Mesendoderm (in vitro differentiated cells): ENCODE data around the gene MOB3A.

Experiments
- DNase-seq: peaks from one replicate; pipeline ENCODE4 v3.0.0; 2013
- H2AK5ac ChIP-seq: 2 replicates; pipeline ENCODE4 v1.6.1; 2013; ENCODE audit warnings: low read length, inconsistent platforms
- H2BK120ac ChIP-seq: 2 replicates; pipeline ENCODE4 v1.6.1; 2013; ENCODE audit warnings: low read depth, mild to moderate bottlenecking, low read length, moderate library complexity, mixed read lengths
- H2BK15ac ChIP-seq: replicated peaks from 2 replicates; pipeline ENCODE4 v1.6.1; 2013; ENCODE audit warnings: low read depth, mild to moderate bottlenecking, moderate library complexity
- H2BK5ac ChIP-seq: 2 replicates; pipeline ENCODE4 v1.6.1; 2013; ENCODE audit warnings: low read length, inconsistent platforms
- H3K18ac ChIP-seq: 2 replicates; pipeline ENCODE4 v1.6.1; 2013; ENCODE audit warnings: mild to moderate bottlenecking, low read length, mixed read lengths
- H3K23ac ChIP-seq: one replicate; pipeline ENCODE4 v1.6.1; 2013; ENCODE audit warnings: low read length
- H3K27ac ChIP-seq: 2 replicates; pipeline ENCODE4 v1.5.1; 2013; ENCODE audit warnings: low read depth, mild to moderate bottlenecking, inconsistent platforms, low read length, moderate library complexity
- H3K27me3 ChIP-seq: 2 replicates; pipeline ENCODE4 v1.6.1; 2013; ENCODE audit warnings: low read length, control low read depth, mild to moderate bottlenecking, inconsistent platforms; ENCODE audit not compliant: insufficient read depth, poor library complexity
- H3K36me3 ChIP-seq: 2 replicates; pipeline ENCODE4 v1.6.1; 2013; ENCODE audit warnings: low read length, inconsistent platforms; ENCODE audit not compliant: control insufficient read depth, insufficient read depth
- H3K4ac ChIP-seq: one replicate; pipeline ENCODE4 v1.6.1; 2013; ENCODE audit warnings: low read depth, mild to moderate bottlenecking, low read length, moderate library complexity
- H3K4me1 ChIP-seq: 2 replicates; pipeline ENCODE4 v1.6.1; 2013; ENCODE audit warnings: low read depth, low read length, inconsistent platforms; ENCODE audit not compliant: control insufficient read depth
- H3K4me2 ChIP-seq: 2 replicates; pipeline ENCODE4 v1.6.1; 2013; ENCODE audit warnings: low read length
- H3K4me3 ChIP-seq: 2 replicates; pipeline ENCODE4 v1.5.1; 2013; ENCODE audit warnings: mild to moderate bottlenecking, low read length
- H3K56ac ChIP-seq: one replicate; pipeline ENCODE4 v1.6.1; 2013; ENCODE audit warnings: low read length
- H3K79me1 ChIP-seq: 2 replicates; pipeline ENCODE4 v1.6.1; 2013; ENCODE audit warnings: low read length, inconsistent platforms
- H3K79me2 ChIP-seq: 2 replicates; pipeline ENCODE4 v1.6.1; 2013; ENCODE audit warnings: mild to moderate bottlenecking, low read length; ENCODE audit not compliant: control insufficient read depth, insufficient read depth
- H3K9ac ChIP-seq: 2 replicates; pipeline ENCODE4 v1.6.1; 2013; ENCODE audit warnings: low read length, inconsistent platforms
- H4K5ac ChIP-seq: one replicate; pipeline ENCODE4 v1.6.1; 2013; ENCODE audit warnings: low read length
- H4K8ac ChIP-seq: one replicate; pipeline ENCODE4 v1.6.1; 2013; ENCODE audit warnings: low read depth, mild to moderate bottlenecking, control low read depth, low read length, moderate library complexity
- WGBS: extraction: QIAGEN DNeasy Blood & Tissue Kit; methylation state at CpG from one replicate; pipeline ENCODE4 v1.1.7; 2013; ENCODE audit warnings: low lambda C conversion rate, missing lambda C conversion rate; ENCODE audit not compliant: insufficient coverage; ENCODE audit errors: extremely low coverage; 5-methylcytosine and 5-hydroxymethylcytosine counted together

MOB3A gene

DNA sequence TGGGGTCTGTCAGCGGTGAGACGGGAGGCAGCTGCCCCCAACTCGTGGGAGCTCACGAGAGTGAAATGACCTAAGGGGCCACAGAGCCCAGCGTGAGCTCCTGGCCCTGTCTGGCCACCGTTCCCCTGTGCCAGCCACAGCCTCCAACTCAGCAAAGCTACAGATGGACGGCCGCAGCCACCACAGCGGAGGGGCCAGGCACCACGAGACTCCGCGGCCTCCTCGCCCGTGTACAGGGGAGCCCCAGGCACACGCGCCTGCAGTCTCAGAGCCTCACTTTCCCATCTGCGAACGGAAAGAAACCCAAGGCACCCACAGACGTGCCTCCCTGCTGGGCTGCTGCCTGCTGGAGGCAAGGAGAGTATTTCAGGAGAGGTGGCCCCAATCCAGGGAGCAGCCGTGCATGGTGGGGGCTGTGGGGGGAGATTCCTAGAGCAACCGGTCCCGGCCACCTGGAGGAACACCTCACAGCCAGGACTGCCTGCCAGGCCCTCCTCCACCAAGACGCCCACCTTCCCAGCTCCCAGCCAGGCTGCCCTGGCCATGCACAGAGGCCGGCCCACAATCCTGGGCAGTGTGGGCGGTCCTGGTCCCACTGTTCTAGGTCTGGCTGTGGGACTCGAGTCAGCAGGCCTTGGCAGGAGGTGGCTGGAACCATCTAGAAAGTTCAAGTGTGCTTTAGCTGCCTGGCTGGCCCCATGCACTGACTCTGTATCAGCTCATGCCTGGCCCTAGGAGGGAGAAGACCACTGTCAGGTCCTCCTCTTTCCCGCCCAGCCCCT lies 47.0 kb downstream of the MOB3A start:
- Histone ChIP-seq H3K4me1 (peaks cover 2% of the 10 kb centered on the region), H2BK120ac (no peak overlapping the region), H3K79me2 (peaks cover 22% of the 10 kb centered on the region), H4K8ac (no peak overlapping the region), H3K9ac (peak overlapping the region; percentile 90), H3K4me3 (no peak overlapping the region), H2AK5ac (no peak overlapping the region), H3K23ac (peak overlapping the region; percentile 45), H3K18ac (no peak overlapping the region), H2BK15ac (no peak overlapping the region), H3K56ac (peak overlapping the region; percentile 88), H4K5ac (no peak overlapping the region), H3K27ac (no peak overlapping the region), H2BK5ac (no peak overlapping the region), H3K4me2 (peak overlapping the region; percentile 11), H3K27me3 (no peaks in the 10 kb centered on the region), H3K79me1 (peaks cover 19% of the 10 kb centered on the region), H3K4ac (no peak overlapping the region), H3K36me3 (no peaks in the 10 kb centered on the region)
- no CpG with 5 or more reads among the region's 27 CpGs for WGBS
- DNase-seq = no peak

DNA sequence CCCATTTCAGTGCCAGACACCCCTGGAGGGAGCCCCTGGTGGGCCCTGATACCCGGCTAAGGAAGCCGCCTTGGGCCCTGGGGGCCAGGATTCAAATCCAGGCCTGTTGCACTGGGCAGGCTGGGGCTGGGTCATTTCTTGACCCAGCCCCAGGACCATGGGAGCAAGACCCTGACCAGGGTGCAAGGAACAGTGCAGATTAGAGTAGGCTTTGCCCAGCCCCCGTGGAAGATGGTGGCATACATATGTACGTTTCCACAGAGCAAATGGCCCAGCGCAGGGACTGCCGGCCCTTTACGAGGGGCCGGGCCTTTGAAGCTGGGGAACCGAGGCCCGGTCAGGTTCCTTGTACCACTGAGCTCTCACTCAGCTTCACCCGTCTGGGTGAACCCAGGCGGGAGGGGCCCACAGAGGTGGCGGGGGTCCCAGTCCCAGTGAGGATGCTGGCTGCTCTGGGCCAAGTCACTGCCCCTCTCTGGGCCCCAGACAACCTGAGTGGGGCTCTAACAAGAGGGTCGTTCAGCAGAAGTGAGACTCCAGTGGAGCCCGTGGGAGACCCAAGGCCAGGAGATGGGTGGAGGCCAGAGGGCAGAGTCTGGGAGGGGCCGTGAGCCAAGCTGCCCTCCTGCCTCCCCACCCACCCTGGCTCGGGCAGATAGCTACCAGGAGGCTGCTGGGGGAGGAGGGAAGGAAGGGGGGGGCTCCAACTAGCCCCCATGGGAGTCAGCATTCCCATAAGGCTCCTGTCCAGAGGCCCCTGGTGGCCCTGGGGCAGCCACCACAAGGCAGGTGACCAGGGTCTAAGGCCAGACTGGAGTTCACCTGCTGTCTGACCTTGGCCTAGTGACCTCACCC lies 47.8 kb downstream of the MOB3A start:
- H2BK120ac ChIP-seq = no peak overlapping the region
- H2AK5ac ChIP-seq = no peak overlapping the region
- no peak for DNase-seq
- no peaks in the 10 kb centered on the region for H3K27me3 ChIP-seq
- no peak overlapping the region for H3K9ac ChIP-seq
- H3K4me2 ChIP-seq = no peak overlapping the region
- H3K23ac ChIP-seq = no peak overlapping the region
- WGBS = no CpG with 5 or more reads among the region's 17 CpGs
- peaks cover 22% of the 10 kb centered on the region for H3K79me2 ChIP-seq
- H3K4me3 ChIP-seq = no peak overlapping the region
- H4K5ac ChIP-seq = no peak overlapping the region
- H2BK15ac ChIP-seq = no peak overlapping the region
- no peak overlapping the region for H2BK5ac ChIP-seq
- no peak overlapping the region for H3K4ac ChIP-seq
- H3K27ac ChIP-seq = no peak overlapping the region
- H3K18ac ChIP-seq = no peak overlapping the region
- H4K8ac ChIP-seq = no peak overlapping the region
- H3K79me1 ChIP-seq = peaks cover 19% of the 10 kb centered on the region
- no peaks in the 10 kb centered on the region for H3K36me3 ChIP-seq
- no peak overlapping the region for H3K56ac ChIP-seq
- H3K4me1 ChIP-seq = peaks cover 2% of the 10 kb centered on the region

DNA sequence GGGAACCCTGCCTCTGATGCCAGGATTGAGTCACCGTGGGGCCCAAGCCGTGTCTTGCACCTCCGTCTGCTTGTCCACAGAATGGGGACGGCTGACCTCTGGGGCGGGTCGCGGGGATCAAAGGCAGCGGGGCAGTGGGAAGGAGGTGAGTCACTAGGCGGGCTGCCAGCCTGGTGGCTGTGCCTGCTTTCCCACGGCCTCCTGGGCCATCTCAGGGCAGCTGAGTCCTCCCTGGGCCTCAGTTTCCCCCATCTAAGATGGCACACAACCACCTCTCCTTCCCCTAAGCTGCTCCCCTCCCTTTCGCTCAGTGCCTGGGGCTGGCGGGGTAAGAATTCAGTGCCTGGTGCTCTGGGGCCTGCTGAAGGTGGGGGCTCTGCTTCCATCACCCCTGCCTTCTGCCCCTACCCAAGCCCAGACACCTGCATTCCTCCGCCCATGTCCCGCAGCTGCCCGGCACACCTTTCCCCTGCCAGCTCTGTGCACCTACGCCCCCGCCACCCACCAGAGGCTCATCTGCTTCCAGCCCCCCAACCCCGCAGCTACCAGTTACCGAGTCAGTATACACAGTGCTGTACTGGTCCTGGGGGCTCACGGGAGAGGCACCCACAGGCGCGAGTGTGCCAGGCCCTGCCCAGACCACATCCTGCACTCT lies 48.5 kb downstream of the MOB3A start:
- DNase-seq = no peak
- H3K56ac ChIP-seq = no peak overlapping the region
- peaks cover 2% of the 10 kb centered on the region for H3K4me1 ChIP-seq

DNA sequence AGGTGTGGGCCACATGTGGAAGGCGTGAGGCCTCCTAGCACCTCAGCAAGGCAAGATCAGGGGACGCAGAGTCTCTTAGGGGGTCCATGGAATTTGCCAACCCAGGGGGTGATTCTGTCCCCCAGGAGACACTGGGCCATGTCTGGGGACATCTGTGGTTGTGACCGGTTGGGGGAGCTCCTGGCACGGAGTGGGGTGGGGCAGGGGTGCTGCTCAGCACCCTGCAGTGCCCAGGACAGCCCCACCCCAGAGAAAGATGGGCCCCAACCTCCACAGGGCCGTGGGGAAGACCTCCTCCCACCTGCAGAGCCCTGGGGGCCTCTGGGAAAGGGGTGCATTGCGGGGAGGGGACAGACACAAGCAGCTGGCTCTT lies 49.1 kb downstream of the MOB3A start:
- Histone ChIP-seq H3K79me2 (peaks cover 22% of the 10 kb centered on the region), H3K36me3 (no peaks in the 10 kb centered on the region), H4K5ac (no peak overlapping the region), H3K23ac (no peak overlapping the region), H2BK15ac (no peak overlapping the region), H3K4me1 (peaks cover 2% of the 10 kb centered on the region), H3K4me2 (no peak overlapping the region), H2AK5ac (no peak overlapping the region), H2BK5ac (no peak overlapping the region), H3K27ac (no peak overlapping the region), H3K79me1 (peaks cover 19% of the 10 kb centered on the region), H3K9ac (no peak overlapping the region), H3K18ac (no peak overlapping the region), H3K4ac (no peak overlapping the region), H3K4me3 (no peak overlapping the region), H2BK120ac (no peak overlapping the region), H3K27me3 (no peaks in the 10 kb centered on the region), H3K56ac (no peak overlapping the region), H4K8ac (no peak overlapping the region)
- no CpG with 5 or more reads among the region's 6 CpGs for WGBS
- DNase-seq = no peak

More for the DNA sequence above, 48.5 kb downstream of the MOB3A start:
- Histone ChIP-seq H3K4ac (no peak overlapping the region), H2BK5ac (no peak overlapping the region), H3K27me3 (no peaks in the 10 kb centered on the region), H4K8ac (no peak overlapping the region), H3K4me3 (no peak overlapping the region), H3K9ac (no peak overlapping the region), H2AK5ac (no peak overlapping the region), H4K5ac (no peak overlapping the region), H3K79me2 (peaks cover 22% of the 10 kb centered on the region), H3K27ac (no peak overlapping the region), H3K79me1 (peaks cover 19% of the 10 kb centered on the region), H3K23ac (no peak overlapping the region), H3K4me2 (no peak overlapping the region), H2BK15ac (no peak overlapping the region), H2BK120ac (no peak overlapping the region), H3K36me3 (no peaks in the 10 kb centered on the region), H3K18ac (no peak overlapping the region)
- WGBS = no CpG with 5 or more reads among the region's 22 CpGs

DNA sequence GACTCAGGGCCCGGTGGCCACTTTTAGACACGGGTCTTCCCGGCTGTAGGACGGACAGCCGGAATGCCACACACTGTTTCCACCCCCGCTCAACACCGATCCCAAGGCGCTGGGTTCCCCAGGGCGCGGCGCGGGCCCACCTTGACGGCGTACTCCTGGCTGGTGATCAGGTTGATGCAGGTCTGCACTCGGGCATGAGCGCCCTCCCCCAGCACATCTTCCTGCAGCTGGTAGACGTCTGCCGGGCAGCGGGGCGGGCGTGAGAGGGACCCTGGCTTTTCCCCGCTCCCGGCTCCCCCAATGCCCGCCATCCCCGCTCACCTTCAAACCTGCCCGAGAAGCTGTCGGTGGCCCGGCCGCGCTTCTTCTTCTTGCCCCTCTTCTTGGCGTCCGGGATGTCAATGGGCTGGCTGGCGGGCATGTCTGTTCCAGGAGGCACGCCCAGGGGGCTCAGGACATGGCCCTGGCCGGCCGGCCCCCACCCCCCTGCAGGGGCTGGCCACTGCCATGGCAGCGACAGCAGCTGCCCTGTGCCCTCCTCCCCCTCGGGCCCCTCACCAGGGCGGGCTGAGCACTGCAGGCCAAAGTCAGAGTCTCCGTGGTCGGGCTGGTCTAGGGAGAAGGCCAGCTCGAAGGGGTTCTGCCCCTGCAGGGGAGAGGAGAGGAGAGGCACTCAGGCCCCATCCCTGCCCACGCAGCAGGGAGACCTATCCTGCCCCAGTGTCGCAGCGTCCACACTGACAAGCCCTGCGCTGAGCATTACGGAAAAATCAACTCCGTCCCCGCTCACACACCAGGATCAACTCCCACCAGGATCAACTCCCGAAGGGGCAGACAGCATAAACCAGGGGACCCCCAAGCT lies 49.8 kb downstream of the MOB3A start:
- H3K18ac ChIP-seq = no peak overlapping the region
- H3K27ac ChIP-seq = no peak overlapping the region
- no CpG with 5 or more reads among the region's 50 CpGs for WGBS
- no peak overlapping the region for H2BK5ac ChIP-seq
- no peak overlapping the region for H3K4me2 ChIP-seq
- no peak overlapping the region for H3K56ac ChIP-seq
- H3K4me3 ChIP-seq = no peak overlapping the region
- H2AK5ac ChIP-seq = no peak overlapping the region
- no peak overlapping the region for H3K9ac ChIP-seq
- H2BK120ac ChIP-seq = no peak overlapping the region
- H3K79me2 ChIP-seq = peaks cover 22% of the 10 kb centered on the region
- no peak overlapping the region for H4K5ac ChIP-seq
- DNase-seq = no peak
- H4K8ac ChIP-seq = no peak overlapping the region
- peaks cover 2% of the 10 kb centered on the region for H3K36me3 ChIP-seq
- H3K27me3 ChIP-seq = no peaks in the 10 kb centered on the region
- H3K23ac ChIP-seq = no peak overlapping the region
- peaks cover 21% of the 10 kb centered on the region for H3K79me1 ChIP-seq
- no peak overlapping the region for H2BK15ac ChIP-seq
- peaks cover 4% of the 10 kb centered on the region for H3K4me1 ChIP-seq
- no peak overlapping the region for H3K4ac ChIP-seq
